Measurements from ENCODE around the gene CPZ.

- no peak for TF ChIP-seq POLR2A (IDR thresholded peaks at IDR 0.05; ENCODE audit: low read depth)
- no peak for TF ChIP-seq CTCF (IDR thresholded peaks at IDR 0.05)
- no peak for TF ChIP-seq POLR2AphosphoS5 (IDR thresholded peaks at IDR 0.05)
Measured at GRCh38 chr4:8645753-8646124, 53.2 kb downstream of the CPZ start.
